ENCODE data around the gene PTGS1. TPM values are rescaled to one million over a fixed set of nuclear protein-coding genes. Genes with fewer than 3 reads are reported as not detected.

Gene PTGS1
- total and polyA plus RNA-seq, 2 of the 8 experiments (the other 6 are each of a cell fraction or from before 2014, with no cell fraction given), result 1.1 to 1.9 TPM

- TF ChIP-seq HDAC2 (IDR thresholded peaks at IDR 0.05; ENCODE audit: borderline replicate concordance in 1 of 2, low read depth in 2 of 2, low read length in 2 of 2) (no peak), GTF2F1 (IDR thresholded peaks at IDR 0.05; ENCODE audit: borderline replicate concordance, low read depth, low read length) (no peak), POLR2A (IDR thresholded peaks at IDR 0.05; ENCODE audit: control extremely low read depth in 1 of 2, low read depth in 2 of 2, low read length in 2 of 2) (no peak)
- TF ChIP-seq, protein P1, sequence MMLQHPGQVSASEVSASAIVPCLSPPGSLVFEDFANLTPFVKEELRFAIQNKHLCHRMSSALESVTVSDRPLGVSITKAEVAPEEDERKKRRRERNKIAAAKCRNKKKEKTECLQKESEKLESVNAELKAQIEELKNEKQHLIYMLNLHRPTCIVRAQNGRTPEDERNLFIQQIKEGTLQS (IDR thresholded peaks at IDR 0.05; ENCODE audit: insufficient read depth, low read depth, low read length), result no peak
These were observed 26.9 kb downstream of the PTGS1 start (continued) for GRCh38 chr9:122397749-122398148.

All from H1 (cell line).